Midbrain (tissue), 1 donor: ENCODE results near the gene GOLM1.
"Not testable (repeated sequence)": the region's sequence is repeated elsewhere in the genome, so short reads cannot be mapped to it uniquely, and the experiment has no call there.

Experiments used
- DNase-seq: peaks from one replicate; lab custom pipeline; 2025; lab: John Stamatoyannopoulos, UW

The GOLM1 gene, protein sequence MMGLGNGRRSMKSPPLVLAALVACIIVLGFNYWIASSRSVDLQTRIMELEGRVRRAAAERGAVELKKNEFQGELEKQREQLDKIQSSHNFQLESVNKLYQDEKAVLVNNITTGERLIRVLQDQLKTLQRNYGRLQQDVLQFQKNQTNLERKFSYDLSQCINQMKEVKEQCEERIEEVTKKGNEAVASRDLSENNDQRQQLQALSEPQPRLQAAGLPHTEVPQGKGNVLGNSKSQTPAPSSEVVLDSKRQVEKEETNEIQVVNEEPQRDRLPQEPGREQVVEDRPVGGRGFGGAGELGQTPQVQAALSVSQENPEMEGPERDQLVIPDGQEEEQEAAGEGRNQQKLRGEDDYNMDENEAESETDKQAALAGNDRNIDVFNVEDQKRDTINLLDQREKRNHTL

DNA sequence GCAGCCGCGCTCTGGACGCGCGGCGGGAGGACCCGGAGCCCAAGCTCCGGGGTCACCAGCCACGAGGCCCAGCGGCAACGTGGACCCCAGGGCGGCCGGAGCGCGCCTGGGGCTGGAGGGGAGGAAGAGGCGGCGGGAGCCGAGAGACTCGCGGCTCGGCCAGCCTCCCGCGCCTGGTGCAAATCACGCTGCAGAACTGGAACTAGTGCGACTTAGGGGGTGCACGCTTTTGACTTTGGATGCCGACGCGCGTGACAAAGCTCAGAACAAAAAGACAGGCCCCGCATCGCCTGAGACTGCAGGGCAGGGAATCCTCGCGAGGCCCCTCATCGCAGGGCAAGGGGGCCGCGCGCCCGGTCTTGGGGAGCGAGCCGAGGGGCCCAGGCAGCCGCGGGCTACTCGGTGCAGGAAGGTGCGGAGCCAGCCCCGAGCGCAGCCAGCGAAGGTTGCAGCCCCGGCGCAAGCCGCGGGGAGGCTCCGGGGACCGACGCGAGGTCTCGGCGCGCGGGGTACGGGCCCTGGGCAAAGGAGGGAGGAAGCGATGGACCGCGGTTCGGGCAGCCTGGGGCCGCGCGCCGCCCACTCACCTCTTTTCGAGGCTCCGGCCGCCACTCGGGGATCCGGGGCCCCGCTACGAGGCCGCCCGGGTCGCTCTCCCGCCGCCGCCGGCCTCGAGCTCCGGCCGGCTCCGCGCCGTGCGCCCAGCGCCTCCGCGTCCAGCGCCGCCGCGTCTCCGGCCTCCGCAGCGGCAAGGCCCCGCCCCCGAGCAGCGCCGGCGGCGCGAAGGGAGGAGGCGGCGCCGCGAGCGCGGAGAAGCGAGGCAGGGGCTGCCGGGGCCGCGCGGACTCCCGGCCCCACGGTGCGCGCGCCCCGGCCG lies at the start of gene GOLM1:
Gene GOLM1, minus strand, starts transcription at position 735 of the 877 bp plus-strand sequence. CDS start 20,238 bp downstream, outside the sequence.
- DNase-seq, result no peak

GRCh38 chr9:86146671-86147070 lies 47.3 kb upstream of the GOLM1 start:
- not testable (repeated sequence) for DNase-seq

DNA sequence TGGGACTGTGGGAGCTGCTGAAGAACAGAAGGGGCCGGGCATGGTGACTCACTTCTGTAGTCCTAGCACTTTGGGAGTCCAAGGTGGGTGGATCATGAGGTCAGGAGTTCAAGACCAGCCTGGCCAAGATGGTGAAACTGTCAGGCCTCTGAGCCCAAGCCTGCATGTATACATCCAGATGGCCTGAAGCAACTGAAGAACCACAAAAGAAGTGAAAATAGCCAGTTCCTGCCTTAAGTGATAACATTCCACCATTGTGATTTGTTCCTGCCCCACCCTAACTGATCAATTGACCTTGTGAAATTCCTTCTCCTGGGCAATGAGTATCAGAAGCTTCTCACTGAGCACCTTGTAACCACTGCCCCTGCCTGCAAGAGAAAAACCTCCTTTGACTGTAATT lies 46.6 kb upstream of the GOLM1 start:
- DNase-seq, result not testable (repeated sequence)

GRCh38 chr9:86142973-86143372 lies 43.6 kb upstream of the GOLM1 start:
- no peak for DNase-seq

DNA sequence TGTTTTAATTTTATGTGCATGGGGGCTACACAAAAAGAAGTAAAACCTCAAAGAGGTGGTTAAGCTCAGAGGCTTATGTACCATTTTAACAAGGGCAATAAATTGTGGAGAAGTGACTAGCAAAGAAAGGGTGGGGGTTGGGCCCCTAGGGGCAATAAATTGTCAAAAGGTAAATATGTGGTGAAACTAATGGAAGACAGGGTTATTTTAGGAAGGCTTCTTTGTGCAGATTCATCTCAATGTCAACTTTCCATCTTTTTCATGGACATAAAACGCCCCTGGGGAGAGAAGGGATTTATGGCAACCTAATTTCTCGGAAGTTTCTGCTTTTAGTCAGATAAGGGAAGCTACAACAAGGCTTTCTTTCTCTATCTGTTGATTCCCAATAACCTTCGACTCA lies 42.5 kb upstream of the GOLM1 start:
- no peak for DNase-seq

DNA sequence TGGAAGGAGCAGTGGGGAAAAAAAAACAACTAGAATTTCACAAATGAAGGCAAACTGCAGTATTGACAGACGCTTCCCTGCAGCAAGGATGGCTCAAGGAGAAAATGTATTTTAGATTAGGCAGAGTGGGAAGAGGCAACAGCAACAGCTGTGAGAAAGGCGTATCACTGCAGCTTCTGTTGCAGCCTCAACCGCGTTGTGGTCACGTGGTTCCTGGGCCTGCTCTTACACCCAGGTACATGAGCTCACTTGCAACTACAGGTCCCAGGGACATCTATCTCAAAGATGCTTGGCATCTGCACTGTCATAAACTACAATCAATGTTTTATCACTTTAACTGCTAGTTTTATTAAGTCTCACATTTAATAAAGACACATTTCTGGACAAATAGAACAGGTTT lies 36.0 kb upstream of the GOLM1 start:
- DNase-seq, result no peak

DNA sequence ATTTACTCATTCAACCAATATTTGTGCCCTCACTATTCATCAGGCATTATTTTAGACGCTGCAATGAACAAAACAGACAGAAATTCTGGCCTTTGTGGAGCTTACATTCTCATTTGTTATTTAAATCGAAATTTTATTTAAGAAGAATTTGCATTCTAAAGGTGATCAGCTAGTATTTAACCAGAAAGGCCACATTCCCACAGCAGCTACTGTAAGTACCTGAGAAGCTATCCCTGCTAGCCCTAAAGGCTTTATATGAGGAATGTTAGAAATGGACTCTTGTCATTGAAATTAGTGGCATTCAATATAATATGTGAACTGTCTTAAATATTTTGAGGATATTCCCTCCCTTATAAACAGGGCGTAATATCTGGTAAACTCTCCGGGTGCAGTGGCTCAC lies 35.0 kb upstream of the GOLM1 start:
- DNase-seq, result no peak

DNA sequence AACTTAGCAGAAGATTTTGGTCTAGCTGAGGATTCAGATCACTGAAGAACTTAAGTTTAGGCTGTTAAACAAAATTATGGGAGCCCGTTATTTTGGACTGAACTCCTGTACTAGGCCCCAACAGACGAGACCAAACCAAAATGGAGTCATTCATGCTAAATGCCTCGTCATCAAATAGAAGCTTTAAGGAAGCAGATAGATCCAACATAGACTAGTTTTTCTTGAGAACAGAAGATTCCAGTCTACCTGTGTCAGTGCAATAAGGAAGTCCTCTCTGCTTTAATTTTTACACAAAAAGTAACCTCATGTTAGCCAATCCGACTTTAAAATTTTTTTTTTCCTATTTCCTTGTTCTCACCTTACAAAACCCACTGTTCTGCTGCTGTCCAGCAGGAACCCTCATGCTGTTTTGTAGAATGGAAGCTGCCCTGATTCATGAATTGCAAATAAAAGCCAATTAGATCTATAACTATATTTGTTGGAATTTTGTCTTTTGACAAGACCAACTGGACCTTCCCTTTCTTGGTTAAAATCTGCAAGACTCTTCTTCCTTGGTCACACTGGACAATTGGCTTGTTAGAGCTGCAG lies 29.0 kb upstream of the GOLM1 start:
- DNase-seq, result no peak

DNA sequence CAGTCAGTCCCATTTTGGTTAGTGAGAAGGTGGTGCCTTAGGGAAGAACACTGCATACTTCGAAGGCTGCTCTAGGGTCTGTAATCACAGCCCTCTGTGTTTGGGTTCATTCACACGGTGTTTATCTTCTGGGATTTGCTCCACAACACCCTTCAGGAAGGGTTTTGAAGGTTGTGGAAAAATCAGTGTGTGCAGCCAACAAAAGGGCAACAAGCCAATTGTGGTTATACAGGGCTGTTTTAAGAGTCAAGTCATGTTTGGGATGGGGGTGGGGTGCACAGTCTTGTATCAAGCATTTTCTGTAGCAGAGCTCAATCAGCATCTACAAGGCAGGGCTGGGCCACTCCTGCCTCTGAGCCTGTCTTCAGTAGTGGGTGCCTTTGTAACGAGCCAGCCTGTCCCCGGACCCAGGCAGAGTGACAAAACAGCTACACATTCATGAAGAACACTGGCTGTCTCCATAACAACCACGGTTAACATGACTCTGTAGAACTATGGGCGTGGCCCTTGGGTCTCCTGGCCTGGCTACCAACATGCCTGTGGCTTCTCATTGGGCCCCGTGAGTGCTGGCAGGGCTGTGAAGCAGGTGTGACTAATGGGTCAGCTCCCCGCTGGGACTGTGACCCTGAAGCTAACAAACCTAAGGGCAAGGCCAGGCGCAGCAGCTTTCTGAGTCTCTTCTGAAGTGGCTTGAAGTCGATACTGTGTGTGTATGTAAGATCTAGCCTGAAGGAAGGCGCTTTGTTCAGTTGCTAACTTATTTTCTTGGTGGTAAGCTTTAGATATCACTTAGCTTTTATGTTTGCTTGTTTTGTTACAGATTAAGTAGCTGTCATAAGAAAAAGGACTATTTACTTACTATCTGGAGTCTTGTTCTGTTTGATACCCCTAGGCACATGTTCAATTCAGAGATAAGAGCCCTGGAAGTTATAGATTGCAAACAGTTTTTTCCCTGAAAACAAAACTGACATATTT lies 27.9 kb upstream of the GOLM1 start:
- peak; percentile 39 for DNase-seq

DNA sequence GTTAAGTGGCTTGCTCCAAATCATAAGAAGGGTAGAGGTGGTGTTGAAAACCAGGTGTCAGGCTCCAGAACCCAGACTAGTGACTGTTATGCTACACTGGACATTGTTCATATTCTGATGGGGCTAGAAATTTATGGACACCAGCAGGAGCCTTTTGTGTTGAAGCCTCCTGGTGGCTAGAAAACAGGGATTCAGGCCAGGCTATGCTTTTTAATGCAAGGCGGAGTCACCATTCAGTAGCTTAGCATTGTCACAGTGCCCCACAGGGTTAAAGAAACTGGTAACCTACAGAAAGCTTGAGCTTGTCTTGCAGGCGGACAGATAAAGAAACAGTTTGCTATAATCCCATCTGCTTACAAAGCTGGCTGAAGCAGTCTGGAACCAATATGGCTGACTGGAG lies 23.0 kb upstream of the GOLM1 start:
- DNase-seq, result no peak

DNA sequence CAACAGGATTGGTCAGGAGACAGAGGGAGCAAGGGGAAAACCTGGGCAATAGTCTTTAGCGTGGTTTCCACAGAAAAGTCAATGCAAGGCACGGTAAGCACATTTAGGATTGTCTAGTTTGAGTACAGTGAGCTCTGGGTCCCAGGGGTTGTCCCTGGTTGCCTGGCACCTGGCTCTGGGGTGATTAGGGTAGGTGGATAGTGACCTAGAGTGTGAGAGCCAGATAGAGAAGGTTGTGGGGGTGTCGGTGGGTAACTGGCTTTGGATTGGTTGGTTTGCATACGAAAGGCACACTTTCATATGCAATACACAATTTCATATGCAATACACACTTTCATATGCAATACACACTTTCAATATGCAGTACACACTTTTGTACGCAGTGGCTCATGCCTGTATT lies 20.1 kb upstream of the GOLM1 start:
- no peak for DNase-seq

- DNase-seq, result no peak
These were observed 17.1 kb upstream of the GOLM1 start for GRCh38 chr9:86116425-86116824.

DNA sequence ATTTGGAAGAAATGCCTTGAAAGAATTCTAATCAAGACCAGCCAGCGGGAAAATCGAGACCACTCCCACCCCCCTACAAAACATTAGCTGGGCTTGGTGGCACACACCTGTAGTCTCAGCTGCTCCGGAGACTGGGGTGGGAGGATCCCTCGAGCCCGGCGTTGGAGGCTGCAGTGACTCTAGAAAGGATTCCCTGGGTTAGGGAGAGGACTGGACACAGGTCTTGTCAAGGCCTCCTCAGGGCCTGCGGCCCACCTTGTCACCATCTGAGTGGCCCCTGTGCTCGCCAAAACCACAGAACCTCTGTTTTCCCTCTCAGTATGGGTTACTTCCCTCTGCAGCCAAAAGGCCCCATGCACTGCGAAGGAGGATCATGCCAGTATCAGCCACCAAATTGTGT lies 16.5 kb upstream of the GOLM1 start:
- no peak for DNase-seq

GRCh38 chr9:86112057-86112456 lies 12.7 kb upstream of the GOLM1 start:
- DNase-seq, result no peak

GRCh38 chr9:86102626-86103025 lies 3.3 kb upstream of the GOLM1 start:
- DNase-seq, result no peak

DNA sequence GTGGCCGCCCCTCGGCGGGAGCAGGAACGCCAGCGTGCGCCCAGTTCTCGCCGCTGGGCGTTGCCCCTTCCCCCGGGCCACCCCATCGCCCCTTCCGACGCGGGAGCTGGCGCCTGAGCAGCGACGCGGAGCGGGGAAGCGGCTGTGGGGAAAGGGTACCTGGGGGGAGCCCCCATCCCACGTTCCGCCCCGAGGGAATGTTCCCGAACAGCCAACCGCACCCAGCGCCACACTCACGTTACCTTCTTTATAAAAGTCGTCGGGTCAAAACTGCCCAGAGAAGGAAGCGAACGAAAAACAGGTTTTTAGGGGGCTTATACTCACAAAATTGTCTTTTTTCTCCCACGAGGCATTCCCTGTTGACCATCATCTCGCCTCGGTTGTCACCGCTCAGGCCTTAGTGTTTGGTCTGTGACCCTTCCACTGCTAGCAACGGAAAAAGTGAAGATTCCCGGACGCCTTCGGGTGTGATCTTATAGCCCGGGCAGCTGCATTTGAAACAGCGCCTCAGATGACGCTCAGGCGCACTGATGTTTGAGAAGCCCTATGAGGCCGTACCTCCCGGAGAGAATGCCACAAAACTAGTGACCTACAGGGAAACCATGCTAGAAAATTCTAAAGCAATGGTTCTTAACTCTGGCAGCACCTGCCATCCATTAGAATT lies 475 bp upstream of the GOLM1 start:
- no peak for DNase-seq

DNA sequence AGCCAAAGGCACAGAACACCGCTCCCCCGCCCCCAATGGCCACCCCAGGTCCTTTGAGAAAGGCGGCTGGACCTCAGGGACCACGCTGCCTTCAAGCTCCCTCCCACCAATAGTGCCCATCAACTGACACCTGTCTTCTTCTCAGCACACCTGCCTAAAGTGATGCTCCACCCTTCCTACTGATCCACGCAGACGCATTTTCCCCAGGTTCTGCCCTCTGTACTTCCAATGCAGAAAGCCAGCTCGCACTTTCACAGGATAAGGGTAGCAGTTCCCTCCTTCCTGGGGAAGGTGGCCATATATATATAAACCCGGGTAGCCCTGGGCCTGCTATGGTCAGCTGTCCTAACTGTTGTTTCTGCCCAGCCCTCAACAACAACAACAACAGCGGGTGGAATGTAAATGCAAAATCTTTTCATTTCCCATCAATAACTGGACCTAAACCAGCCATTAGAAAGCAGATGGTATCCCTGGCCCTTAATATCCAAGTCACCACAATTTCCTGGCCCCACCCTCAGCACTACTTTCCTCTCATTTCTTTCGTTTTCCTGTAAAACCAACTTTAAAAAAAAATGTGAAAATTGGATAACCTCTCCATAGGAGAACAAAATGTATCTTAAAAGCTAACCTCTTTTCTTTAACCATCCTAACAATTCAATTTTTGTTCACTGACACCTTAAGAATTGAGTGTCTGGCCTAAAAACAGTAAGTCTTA lies 1.7 kb downstream of the GOLM1 start:
- no peak for DNase-seq

GRCh38 chr9:86096386-86096785 lies 3.0 kb downstream of the GOLM1 start:
- no peak for DNase-seq

DNA sequence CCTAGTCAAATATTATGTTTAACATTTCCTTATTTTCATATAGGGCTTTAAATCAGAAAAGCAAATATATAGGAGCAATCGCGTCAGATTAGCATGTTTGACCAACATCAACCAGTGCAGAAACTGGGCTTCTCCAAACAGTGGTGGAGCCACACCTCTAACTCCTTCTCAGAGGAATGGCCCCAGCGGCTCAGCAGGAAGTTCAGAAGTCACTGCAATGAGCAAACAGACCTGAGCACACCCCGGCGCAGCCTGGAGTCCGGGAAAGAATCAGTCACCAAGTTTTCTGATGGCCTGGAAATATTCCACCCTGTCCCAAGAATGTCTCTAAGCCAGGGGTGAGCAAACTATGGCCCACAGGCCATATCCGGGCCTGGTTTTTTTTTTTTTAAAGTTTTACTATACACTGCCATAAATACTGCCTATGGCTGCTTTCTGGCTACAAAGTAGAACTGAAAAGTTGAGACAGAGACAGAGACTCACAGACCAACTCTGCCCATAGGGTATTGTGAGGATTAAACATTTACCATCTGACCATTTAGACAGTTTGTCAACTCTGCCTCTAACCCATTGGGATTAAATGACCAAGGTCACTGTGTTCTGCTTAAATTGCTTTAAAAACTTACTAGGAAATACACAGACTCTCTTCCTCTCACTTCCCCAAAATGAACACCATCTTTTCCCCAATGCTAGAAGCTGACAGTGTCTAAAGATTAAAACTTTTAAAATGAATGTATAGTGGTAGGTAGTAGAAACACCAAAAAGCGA lies 5.4 kb downstream of the GOLM1 start:
- no peak for DNase-seq

DNA sequence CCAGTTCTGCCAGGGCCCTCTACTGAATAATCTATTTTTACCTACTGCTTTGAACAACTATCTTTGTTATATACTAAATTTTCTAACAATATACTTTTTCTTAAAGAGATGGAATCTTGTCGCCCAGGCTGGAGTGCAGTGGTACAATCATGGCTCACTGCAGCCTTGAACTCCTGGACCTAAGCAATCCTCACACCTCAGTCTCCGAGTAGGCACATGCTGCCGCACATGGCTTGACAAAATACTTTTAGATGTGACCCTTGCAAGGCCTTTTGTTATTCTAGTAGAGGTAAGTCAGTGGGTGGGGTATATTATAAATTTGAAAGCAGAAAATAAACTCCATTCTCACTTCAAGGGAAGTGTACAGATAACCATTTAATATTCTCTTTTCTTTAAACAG lies 7.9 kb downstream of the GOLM1 start:
- no peak for DNase-seq
